Nephron progenitor cell (in vitro differentiated cells): ENCODE results near the gene TTC24.
"Not testable (repeated sequence)": the region's sequence is repeated elsewhere in the genome, so short reads cannot be mapped to it uniquely, and the experiment has no call there.

Experiments
- DNase-seq: peaks from one replicate; pipeline ENCODE4 v3.0.0; 2021
- H3K27ac Mint-ChIP-seq: 2 replicates; pipeline ENCODE4 v1.8.0; 2021; ENCODE audit warnings: mild to moderate bottlenecking, moderate library complexity, mixed read lengths
- H3K27me3 Mint-ChIP-seq: 2 replicates; pipeline ENCODE4 v1.8.0; 2021; ENCODE audit warnings: mild to moderate bottlenecking, low read depth, mixed read lengths; ENCODE audit not compliant: poor library complexity
- H3K36me3 Mint-ChIP-seq: 2 replicates; pipeline ENCODE4 v1.8.0; 2021; ENCODE audit warnings: low read depth, mixed read lengths
- H3K4me1 Mint-ChIP-seq: 2 replicates; pipeline ENCODE4 v1.8.0; 2021; ENCODE audit warnings: mixed read lengths
- H3K4me3 Mint-ChIP-seq: 2 replicates; pipeline ENCODE4 v1.8.0; 2021; ENCODE audit warnings: mild to moderate bottlenecking, moderate library complexity, mixed read lengths
- H3K9me3 Mint-ChIP-seq: 2 replicates; pipeline ENCODE4 v1.8.0; 2021; ENCODE audit warnings: mild to moderate bottlenecking, moderate library complexity, mixed read lengths
- CTCF ChIP-seq: fragments of 200-600 bp; sonication (generic); IDR thresholded peaks from 2 replicates; pipeline ENCODE4 v1.5.0; 2021; ENCODE audit warnings: antibody characterized with exemption

TTC24 gene

GRCh38 chr1:156626079-156626438, 46.5 kb downstream of the TTC24 start:
- Mint-ChIP-seq H3K4me3 (peak overlapping the region; percentile 7), H3K36me3 (no peaks in the 10 kb centered on the region)

GRCh38 chr1:156627313-156627880, 47.9 kb downstream of the TTC24 start:
- H3K27ac Mint-ChIP-seq, result no peak overlapping the region
- no peaks in the 10 kb centered on the region for H3K9me3 Mint-ChIP-seq
- H3K36me3 Mint-ChIP-seq, result no peaks in the 10 kb centered on the region
- peak; percentile 64 for DNase-seq
- TF ChIP-seq CTCF, result peak; percentile 73
- peaks cover 100% of the 10 kb centered on the region for H3K27me3 Mint-ChIP-seq
- no peak overlapping the region for H3K4me3 Mint-ChIP-seq
- H3K4me1 Mint-ChIP-seq, result peaks cover 8% of the 10 kb centered on the region

More at GRCh38 chr1:156626079-156626438, 46.5 kb downstream of the TTC24 start:
- no peak for DNase-seq
- no peaks in the 10 kb centered on the region for H3K9me3 Mint-ChIP-seq
- peaks cover 100% of the 10 kb centered on the region for H3K27me3 Mint-ChIP-seq
- no peak overlapping the region for H3K27ac Mint-ChIP-seq
- TF ChIP-seq CTCF, result peak; percentile 48
- peaks cover 8% of the 10 kb centered on the region for H3K4me1 Mint-ChIP-seq

GRCh38 chr1:156629823-156630449, 50.4 kb downstream of the TTC24 start:
- Mint-ChIP-seq H3K4me1 (peaks cover 8% of the 10 kb centered on the region), H3K4me3 (no peak overlapping the region), H3K36me3 (no peaks in the 10 kb centered on the region), H3K27me3 (peaks cover 97% of the 10 kb centered on the region), H3K9me3 (no peaks in the 10 kb centered on the region), H3K27ac (no peak overlapping the region)
- DNase-seq, result no peak
- TF ChIP-seq CTCF, result no peak

- H3K27me3 Mint-ChIP-seq, result peaks cover 97% of the 10 kb centered on the region
- DNase-seq, H3K27ac Mint-ChIP-seq, H3K9me3 Mint-ChIP-seq, H3K4me3 Mint-ChIP-seq, H3K36me3 Mint-ChIP-seq, H3K4me1 Mint-ChIP-seq: not testable (repeated sequence)
Measured at GRCh38 chr1:156631152-156631551, 51.6 kb downstream of the TTC24 start.

GRCh38 chr1:156632355-156632754, 52.8 kb downstream of the TTC24 start:
- TF ChIP-seq CTCF, result no peak
- H3K27me3 Mint-ChIP-seq, result peaks cover 95% of the 10 kb centered on the region

More at GRCh38 chr1:156632355-156632754, 52.8 kb downstream of the TTC24 start:
- Mint-ChIP-seq H3K27ac (peak overlapping the region; percentile 14), H3K4me1 (no peaks in the 10 kb centered on the region), H3K36me3 (no peaks in the 10 kb centered on the region), H3K9me3 (no peaks in the 10 kb centered on the region), H3K4me3 (no peak overlapping the region)
- DNase-seq, result no peak
